ENCODE data around the gene CD44.
A peak's percentile ranks its signal among the peaks of the same experiment; 100 is the strongest.
"Not testable (repeated sequence)": the region's sequence is repeated elsewhere in the genome, so short reads cannot be mapped to it uniquely, and the experiment has no call there.

Gene CD44

GRCh38 chr11:35138943-35139721, at the start of gene CD44:
Gene CD44, plus strand, starts transcription at chr11:35139171. Its CDS starts 133 bp downstream, at chr11:35139304.
- peak; percentile 77 for DNase-seq

- no peak for DNase-seq
Measured at GRCh38 chr11:35089666-35090065, 49.3 kb upstream of the CD44 start.

- DNase-seq: no peak
Measured at GRCh38 chr11:35090125-35090524, 48.8 kb upstream of the CD44 start.

GRCh38 chr11:35090991-35091390, 48.0 kb upstream of the CD44 start:
- not testable (repeated sequence) for DNase-seq

- no peak for DNase-seq
Measured at GRCh38 chr11:35096723-35097122, 42.2 kb upstream of the CD44 start.

GRCh38 chr11:35097814-35098455, 41.0 kb upstream of the CD44 start:
- DNase-seq: no peak

GRCh38 chr11:35098855-35099254, 40.1 kb upstream of the CD44 start:
- DNase-seq: no peak

- no peak for DNase-seq
Measured at GRCh38 chr11:35099278-35100012, 39.5 kb upstream of the CD44 start.

GRCh38 chr11:35100013-35100383, 39.0 kb upstream of the CD44 start:
- DNase-seq: no peak

- DNase-seq: no peak
Measured at GRCh38 chr11:35101223-35101622, 37.7 kb upstream of the CD44 start.

- DNase-seq: no peak
Measured at GRCh38 chr11:35102267-35102666, 36.7 kb upstream of the CD44 start.

GRCh38 chr11:35103366-35104208, 35.4 kb upstream of the CD44 start:
- no peak for DNase-seq

GRCh38 chr11:35104655-35105054, 34.3 kb upstream of the CD44 start:
- DNase-seq: no peak

GRCh38 chr11:35105319-35106079, 33.5 kb upstream of the CD44 start:
- DNase-seq: no peak

GRCh38 chr11:35106595-35106994, 32.4 kb upstream of the CD44 start:
- no peak for DNase-seq

- no peak for DNase-seq
Measured at GRCh38 chr11:35107861-35108260, 31.1 kb upstream of the CD44 start.

- not testable (repeated sequence) for DNase-seq
Measured at GRCh38 chr11:35108336-35108735, 30.6 kb upstream of the CD44 start.

GRCh38 chr11:35109041-35109440, 29.9 kb upstream of the CD44 start:
- DNase-seq: no peak

GRCh38 chr11:35109827-35110226, 29.1 kb upstream of the CD44 start:
- no peak for DNase-seq

GRCh38 chr11:35111161-35112055, 27.6 kb upstream of the CD44 start:
- DNase-seq: no peak
